Stimulated activated CD8-positive, alpha-beta memory T cell treated with anti-CD3 and anti-CD28 coated beads, Interleukin-12 subunit alpha, Interleukin-12 subunit beta, amount 100 ng/mL, for 24 hours (primary cell): ENCODE data around the gene CPNE5.

Experiments
- DNase-seq: peaks from one replicate; pipeline ENCODE4 v3.0.0-alpha.2; 2020; ENCODE audit errors: extremely low read depth

Gene CPNE5

GRCh38 chr6:36857325-36857724 is 18.1 kb upstream of the CPNE5 start:
- DNase-seq = no peak

GRCh38 chr6:36856277-36856676 is 17.0 kb upstream of the CPNE5 start:
- DNase-seq = no peak

- no peak for DNase-seq
Observed at GRCh38 chr6:36855750-36856149, 16.5 kb upstream of the CPNE5 start.

GRCh38 chr6:36853325-36853724 is 14.1 kb upstream of the CPNE5 start:
- DNase-seq = no peak

- no peak for DNase-seq
Observed at GRCh38 chr6:36852481-36853147, 13.4 kb upstream of the CPNE5 start.

GRCh38 chr6:36851626-36852025 is 12.4 kb upstream of the CPNE5 start:
- DNase-seq = no peak

GRCh38 chr6:36851149-36851614 is 11.9 kb upstream of the CPNE5 start:
- no peak for DNase-seq

- no peak for DNase-seq
Observed at GRCh38 chr6:36850021-36850420, 10.8 kb upstream of the CPNE5 start.

- no peak for DNase-seq
Observed at GRCh38 chr6:36848658-36849441, 9.6 kb upstream of the CPNE5 start.

- no peak for DNase-seq
Observed at GRCh38 chr6:36847991-36848390, 8.7 kb upstream of the CPNE5 start.

GRCh38 chr6:36847152-36847551 is 7.9 kb upstream of the CPNE5 start:
- no peak for DNase-seq

- DNase-seq = no peak
Observed at GRCh38 chr6:36845233-36845632, 6.0 kb upstream of the CPNE5 start.

GRCh38 chr6:36844232-36845170 is 5.3 kb upstream of the CPNE5 start:
- no peak for DNase-seq

GRCh38 chr6:36843170-36843569 is 3.9 kb upstream of the CPNE5 start:
- DNase-seq = no peak

- no peak for DNase-seq
Observed at GRCh38 chr6:36841756-36842155, 2.5 kb upstream of the CPNE5 start.

GRCh38 chr6:36840432-36841403 is 1.5 kb upstream of the CPNE5 start:
- DNase-seq = no peak

GRCh38 chr6:36839749-36840431 is 646 bp upstream of the CPNE5 start:
- no peak for DNase-seq

- no peak for DNase-seq
Observed at GRCh38 chr6:36837686-36838085, 1.6 kb downstream of the CPNE5 start.

- no peak for DNase-seq
Observed at GRCh38 chr6:36837022-36837339, 2.3 kb downstream of the CPNE5 start.
